ENCODE measurements around the gene ARSA.

Gene ARSA

DNA sequence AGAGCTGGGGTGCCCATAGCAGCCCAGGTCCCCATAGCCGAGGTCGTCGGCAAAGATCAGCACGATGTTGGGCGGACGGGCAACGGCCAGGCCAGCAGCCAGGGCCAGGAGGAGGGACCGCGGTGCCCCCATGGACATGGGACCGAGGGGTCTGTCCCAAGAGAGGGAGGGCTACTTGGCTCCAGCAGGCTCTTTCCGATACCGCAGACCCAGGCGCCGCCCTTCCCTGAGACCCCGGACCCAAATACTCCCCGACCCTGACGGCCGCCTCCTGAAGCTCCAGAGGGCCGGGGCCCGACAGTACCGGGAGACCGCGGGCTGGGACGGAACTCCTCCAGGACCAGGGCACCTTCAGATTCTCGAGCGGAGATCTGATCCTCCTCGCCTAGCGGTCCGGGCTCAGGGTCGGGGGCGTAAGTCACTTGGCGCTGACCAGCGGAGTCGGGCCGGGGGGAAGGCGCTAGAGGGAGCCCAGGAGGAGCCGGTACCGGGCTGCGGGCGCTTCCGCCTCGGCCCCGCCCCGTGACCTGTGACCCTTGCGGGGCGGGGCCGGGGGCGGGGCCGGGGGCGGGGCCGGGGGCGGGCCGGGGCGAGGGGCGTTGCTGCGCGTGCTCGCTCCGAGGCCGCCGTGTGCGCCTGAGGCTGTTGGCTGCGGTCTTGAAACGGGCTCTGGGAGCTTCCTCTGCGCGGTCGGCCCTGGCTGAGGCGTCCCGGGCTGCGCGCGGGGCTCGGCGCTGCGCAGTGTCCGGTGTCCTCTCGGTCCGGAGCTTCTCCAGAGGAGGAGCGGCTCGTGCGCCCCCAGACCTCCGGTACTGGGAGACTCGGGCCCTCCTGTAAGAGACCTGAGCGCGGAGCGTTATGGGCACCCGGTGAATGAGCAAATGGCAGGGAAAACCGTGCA is at the start of gene ARSA:
TSS of gene ARSA (minus strand) at position 511 of the 901 bp plus-strand sequence. CDS start at position 138, 373 bp downstream.
- Histone ChIP-seq H3K4me1 (ENCODE audit: control insufficient read depth, insufficient read depth, low read length) (peaks cover 6% of the 10 kb centered on the region), H3K4me3 (ENCODE audit: low read depth, low read length) (peak within 1 kb of the TSS; percentile 79), H3K9ac (ENCODE audit: low read depth, low read length) (no peak within 1 kb of the TSS), H3K9me3 (ENCODE audit: control insufficient read depth, insufficient read depth, low read length) (no peaks in the 10 kb centered on the region), H3K27me3 (ENCODE audit: control insufficient read depth, insufficient read depth, low read length) (peaks cover 7% of the 10 kb centered on the region), H3K36me3 (ENCODE audit: control insufficient read depth, insufficient read depth, low read length) (no peaks in the 10 kb centered on the region)

GRCh38 chr22:50676661-50677492 is 48.9 kb upstream of the ARSA start:
- no peak overlapping the region for H3K9ac ChIP-seq (ENCODE audit: low read depth, low read length)
- H3K4me1 ChIP-seq (ENCODE audit: control insufficient read depth, insufficient read depth, low read length): peaks cover 6% of the 10 kb centered on the region
- peaks cover 2% of the 10 kb centered on the region for H3K36me3 ChIP-seq (ENCODE audit: control insufficient read depth, insufficient read depth, low read length)
- no peak overlapping the region for H3K4me3 ChIP-seq (ENCODE audit: low read depth, low read length)
- H3K27me3 ChIP-seq (ENCODE audit: control insufficient read depth, insufficient read depth, low read length): peaks cover 18% of the 10 kb centered on the region
- H3K9me3 ChIP-seq (ENCODE audit: control insufficient read depth, insufficient read depth, low read length): no peaks in the 10 kb centered on the region

- H3K4me1 ChIP-seq (ENCODE audit: control insufficient read depth, insufficient read depth, low read length): peaks cover 6% of the 10 kb centered on the region
- no peaks in the 10 kb centered on the region for H3K9me3 ChIP-seq (ENCODE audit: control insufficient read depth, insufficient read depth, low read length)
- H3K9ac ChIP-seq (ENCODE audit: low read depth, low read length): no peak overlapping the region
- H3K36me3 ChIP-seq (ENCODE audit: control insufficient read depth, insufficient read depth, low read length): peaks cover 2% of the 10 kb centered on the region
- H3K27me3 ChIP-seq (ENCODE audit: control insufficient read depth, insufficient read depth, low read length): peaks cover 18% of the 10 kb centered on the region
- H3K4me3 ChIP-seq (ENCODE audit: low read depth, low read length): no peak overlapping the region
Observed at GRCh38 chr22:50676180-50676636, 48.3 kb upstream of the ARSA start.

DNA sequence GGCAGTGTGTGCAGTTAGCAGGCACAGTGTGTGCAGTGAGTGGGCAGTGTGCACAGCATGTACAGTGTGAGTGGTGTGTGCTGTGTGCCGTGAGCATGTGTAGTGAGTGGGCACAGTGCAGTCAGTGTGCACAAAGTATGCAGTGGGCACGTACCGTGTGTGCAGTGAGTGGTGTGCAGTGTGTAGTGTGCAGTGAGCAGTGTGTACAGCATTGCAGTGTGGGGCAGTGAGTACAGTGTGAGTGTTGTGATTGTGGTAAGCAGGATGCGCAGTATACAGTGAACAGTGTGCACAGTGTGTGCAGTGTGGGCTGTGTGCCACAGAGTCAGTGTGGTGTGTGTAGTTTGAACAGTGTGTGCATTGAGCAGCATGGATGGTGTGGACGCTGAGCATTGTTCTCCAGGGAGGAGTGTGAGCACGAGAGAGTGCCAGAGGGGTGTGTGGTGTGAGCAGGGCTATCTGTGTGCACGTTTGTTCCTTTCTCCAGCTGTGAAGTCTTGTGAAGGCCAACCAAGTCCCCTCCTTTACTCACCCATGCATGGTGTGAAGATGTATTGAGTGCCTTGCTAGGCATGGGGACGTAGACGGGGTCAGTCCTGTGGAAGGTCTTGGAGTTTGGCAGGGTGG is 47.7 kb upstream of the ARSA start:
- H3K9ac ChIP-seq (ENCODE audit: low read depth, low read length): no peak overlapping the region
- H3K4me3 ChIP-seq (ENCODE audit: low read depth, low read length): peak overlapping the region; percentile 72

GRCh38 chr22:50674606-50675552 is 46.9 kb upstream of the ARSA start:
- Histone ChIP-seq H3K27me3 (ENCODE audit: control insufficient read depth, insufficient read depth, low read length) (peaks cover 20% of the 10 kb centered on the region), H3K36me3 (ENCODE audit: control insufficient read depth, insufficient read depth, low read length) (peaks cover 2% of the 10 kb centered on the region), H3K4me3 (ENCODE audit: low read depth, low read length) (peak overlapping the region; percentile 72), H3K4me1 (ENCODE audit: control insufficient read depth, insufficient read depth, low read length) (peaks cover 6% of the 10 kb centered on the region), H3K9ac (ENCODE audit: low read depth, low read length) (no peak overlapping the region), H3K9me3 (ENCODE audit: control insufficient read depth, insufficient read depth, low read length) (no peaks in the 10 kb centered on the region)

More for the DNA sequence above, 47.7 kb upstream of the ARSA start:
- peaks cover 2% of the 10 kb centered on the region for H3K36me3 ChIP-seq (ENCODE audit: control insufficient read depth, insufficient read depth, low read length)
- no peaks in the 10 kb centered on the region for H3K9me3 ChIP-seq (ENCODE audit: control insufficient read depth, insufficient read depth, low read length)
- H3K27me3 ChIP-seq (ENCODE audit: control insufficient read depth, insufficient read depth, low read length): peaks cover 19% of the 10 kb centered on the region
- peaks cover 6% of the 10 kb centered on the region for H3K4me1 ChIP-seq (ENCODE audit: control insufficient read depth, insufficient read depth, low read length)

GRCh38 chr22:50674130-50674500 is 46.2 kb upstream of the ARSA start:
- Histone ChIP-seq H3K9ac (ENCODE audit: low read depth, low read length) (no peak overlapping the region), H3K4me3 (ENCODE audit: low read depth, low read length) (no peak overlapping the region), H3K9me3 (ENCODE audit: control insufficient read depth, insufficient read depth, low read length) (no peaks in the 10 kb centered on the region), H3K27me3 (ENCODE audit: control insufficient read depth, insufficient read depth, low read length) (peaks cover 20% of the 10 kb centered on the region), H3K36me3 (ENCODE audit: control insufficient read depth, insufficient read depth, low read length) (peaks cover 2% of the 10 kb centered on the region), H3K4me1 (ENCODE audit: control insufficient read depth, insufficient read depth, low read length) (peaks cover 6% of the 10 kb centered on the region)

DNA sequence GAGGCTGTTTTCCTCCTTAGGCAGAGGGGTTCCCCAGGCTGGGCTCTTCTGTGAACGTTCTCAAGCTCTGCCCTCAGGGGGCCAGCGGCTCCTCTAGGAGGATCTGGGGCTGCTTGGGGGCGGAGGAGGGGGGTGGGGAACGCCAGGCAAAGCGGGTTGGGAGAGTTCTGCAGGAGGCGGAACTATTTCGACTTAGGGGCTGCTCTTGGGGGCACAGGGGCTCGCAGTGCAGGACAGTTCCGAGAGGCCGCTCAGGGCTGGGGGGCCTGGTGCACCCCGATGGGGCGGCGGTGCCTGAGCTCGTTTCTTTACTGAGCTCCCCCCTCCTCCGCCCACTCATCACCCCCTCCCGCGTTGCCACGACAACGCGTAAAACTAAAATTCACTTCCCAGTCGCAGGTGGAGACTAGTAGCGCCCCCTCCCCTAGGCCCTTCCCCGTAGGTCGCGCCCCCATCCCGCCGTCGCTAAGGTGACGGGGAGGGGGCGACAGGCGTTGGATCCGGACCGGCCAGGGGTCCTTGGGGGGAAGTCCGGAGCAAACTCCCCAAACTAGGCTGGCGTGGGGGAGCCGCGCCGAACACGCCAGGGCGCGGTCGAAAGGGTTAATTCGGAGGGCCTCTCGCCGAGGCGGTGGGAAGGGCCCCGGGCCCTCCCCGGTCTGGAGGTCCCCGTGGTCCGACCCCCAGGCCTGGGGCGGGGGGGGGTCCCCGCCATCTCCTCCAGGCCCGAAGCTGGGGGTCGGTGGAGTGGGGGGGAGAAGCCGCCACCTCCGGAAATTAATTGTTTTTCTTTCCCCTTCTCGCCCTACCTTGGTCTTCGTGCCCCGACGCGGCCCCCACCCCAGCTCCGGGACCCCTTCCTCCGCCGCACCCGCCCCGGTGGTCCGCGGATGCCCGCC is 45.5 kb upstream of the ARSA start:
- no peak overlapping the region for H3K9ac ChIP-seq (ENCODE audit: low read depth, low read length)

DNA sequence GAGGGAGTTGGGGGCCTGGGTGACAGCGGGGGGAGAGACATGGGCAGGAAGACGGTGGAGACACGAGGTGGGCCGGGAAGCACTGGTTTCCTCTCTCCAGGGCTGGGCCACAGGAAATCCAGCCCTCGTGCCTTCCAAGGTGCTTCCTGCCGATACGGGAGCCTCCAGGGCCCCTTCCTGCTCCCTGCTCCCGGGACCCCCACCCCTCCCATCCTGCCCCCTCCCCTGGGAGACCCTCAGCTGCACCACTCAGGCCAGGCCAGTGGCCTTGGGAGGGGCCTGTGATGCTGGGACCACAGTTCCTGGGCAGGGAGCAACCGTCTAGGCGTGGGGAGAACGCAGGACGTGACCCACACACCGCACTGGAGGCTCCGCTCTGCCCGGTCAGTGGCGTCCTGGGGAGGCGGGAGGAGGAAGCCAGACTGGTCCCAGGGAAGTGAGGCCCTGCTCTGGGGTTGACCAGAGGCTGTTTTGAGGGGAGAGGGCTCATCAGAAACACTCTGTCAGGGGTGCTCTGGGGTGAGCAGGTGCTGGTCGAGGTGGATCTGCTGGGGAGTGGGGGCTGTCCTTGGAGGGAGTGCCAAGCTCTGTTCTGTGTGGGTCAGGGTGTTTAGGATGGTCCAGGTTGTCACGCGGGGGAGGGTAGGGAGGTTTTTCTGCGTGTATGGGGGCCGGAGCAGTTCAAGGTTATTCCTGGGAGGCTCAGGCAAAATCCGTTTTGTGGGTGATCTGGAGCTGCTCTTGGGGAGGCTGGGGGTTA is 44.7 kb upstream of the ARSA start, which contains the start of gene SHANK3:
TSS of gene SHANK3 (plus strand) at position 353 of the 760 bp plus-strand sequence.
- H3K4me3 ChIP-seq (ENCODE audit: low read depth, low read length): peak within 1 kb of the TSS; percentile 59

More for the DNA sequence above, 45.5 kb upstream of the ARSA start:
- Histone ChIP-seq H3K27me3 (ENCODE audit: control insufficient read depth, insufficient read depth, low read length) (peaks cover 22% of the 10 kb centered on the region), H3K9me3 (ENCODE audit: control insufficient read depth, insufficient read depth, low read length) (no peaks in the 10 kb centered on the region), H3K4me3 (ENCODE audit: low read depth, low read length) (peak overlapping the region; percentile 59), H3K36me3 (ENCODE audit: control insufficient read depth, insufficient read depth, low read length) (no peaks in the 10 kb centered on the region), H3K4me1 (ENCODE audit: control insufficient read depth, insufficient read depth, low read length) (peaks cover 6% of the 10 kb centered on the region)

DNA sequence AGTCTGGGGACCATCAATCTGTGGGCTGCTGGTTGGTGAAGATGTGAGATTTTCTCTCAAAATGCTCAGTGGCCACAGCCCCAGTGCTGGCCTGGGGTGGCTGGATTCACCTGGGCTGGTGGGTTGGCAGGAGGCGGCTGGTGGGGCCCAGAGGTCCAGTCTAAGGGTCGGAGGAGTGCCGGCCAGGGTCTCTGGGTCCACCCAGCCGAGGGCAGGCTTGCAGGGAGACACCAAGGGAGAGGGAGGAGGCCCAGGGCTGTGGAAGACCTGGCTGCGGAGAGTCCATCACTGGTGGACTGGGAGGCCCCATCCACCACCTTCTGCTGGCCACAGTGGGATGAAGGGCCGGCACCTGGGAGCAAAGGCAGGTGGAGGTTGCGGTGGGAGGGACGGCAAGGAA is 44.1 kb upstream of the ARSA start:
- Histone ChIP-seq H3K9ac (ENCODE audit: low read depth, low read length) (no peak overlapping the region), H3K4me3 (ENCODE audit: low read depth, low read length) (no peak overlapping the region), H3K27me3 (ENCODE audit: control insufficient read depth, insufficient read depth, low read length) (peaks cover 25% of the 10 kb centered on the region)

More for the DNA sequence above, 44.7 kb upstream of the ARSA start, which contains the start of gene SHANK3:
- peaks cover 25% of the 10 kb centered on the region for H3K27me3 ChIP-seq (ENCODE audit: control insufficient read depth, insufficient read depth, low read length)
- H3K9me3 ChIP-seq (ENCODE audit: control insufficient read depth, insufficient read depth, low read length): no peaks in the 10 kb centered on the region
- H3K9ac ChIP-seq (ENCODE audit: low read depth, low read length): no peak within 1 kb of the TSS
- peaks cover 6% of the 10 kb centered on the region for H3K4me1 ChIP-seq (ENCODE audit: control insufficient read depth, insufficient read depth, low read length)
- no peaks in the 10 kb centered on the region for H3K36me3 ChIP-seq (ENCODE audit: control insufficient read depth, insufficient read depth, low read length)

More for the DNA sequence above, 44.1 kb upstream of the ARSA start:
- Histone ChIP-seq H3K9me3 (ENCODE audit: control insufficient read depth, insufficient read depth, low read length) (no peaks in the 10 kb centered on the region), H3K4me1 (ENCODE audit: control insufficient read depth, insufficient read depth, low read length) (peaks cover 6% of the 10 kb centered on the region), H3K36me3 (ENCODE audit: control insufficient read depth, insufficient read depth, low read length) (no peaks in the 10 kb centered on the region)
